Measurements from ENCODE around the gene TMEFF2. TPM values are rescaled to one million over a fixed set of nuclear protein-coding genes. Genes with fewer than 3 reads are reported as not detected.

TMEFF2 gene
- total and polyA plus RNA-seq, 2 of the 4 experiments (the other 2 are of a cell fraction), result 1.3 to 3.0 TPM

- dilution Hi-C loops (cut with HindIII; ENCODE audit: low sequenced_read_pairs, unreplicated experiment), result no loop called here
- Histone ChIP-seq H3K4me1 (ENCODE audit: control insufficient read depth, insufficient read depth, low read length) (peaks cover 8% of the 10 kb centered on the region), H3K18ac (ENCODE audit: low read depth, low read length) (no peak overlapping the region), H3K56ac (ENCODE audit: extremely low read depth, insufficient read depth, low read length) (no peak overlapping the region), H2BK120ac (ENCODE audit: low read depth, low read length) (no peak overlapping the region), H3K27ac (ENCODE audit: insufficient read depth, low read length) (no peak overlapping the region), H2BK15ac (ENCODE audit: low read depth, low read length) (no peak overlapping the region), H2BK20ac (ENCODE audit: low read depth, low read length) (no peak overlapping the region), H3K9ac (ENCODE audit: low read depth, low read length) (no peak overlapping the region), H2BK5ac (ENCODE audit: low read depth, low read length, poor library complexity, severe bottlenecking) (no peak overlapping the region), H3K4me3 (ENCODE audit: insufficient read depth, low read depth, low read length) (no peak overlapping the region), H4K8ac (ENCODE audit: low read depth in 2 of 2, low read length in 2 of 2) (no peak overlapping the region), H3K27me3 (ENCODE audit: control insufficient read depth, insufficient read depth, low read length) (no peaks in the 10 kb centered on the region), H4K20me1 (ENCODE audit: insufficient read depth, low read length) (no peaks in the 10 kb centered on the region), H2AK5ac (ENCODE audit: low read depth, low read length) (no peak overlapping the region), H2AK9ac (replicated peaks; ENCODE audit: low read depth, low read length, poor library complexity) (no peak overlapping the region), H3K4ac (ENCODE audit: low read depth, low read length) (no peak overlapping the region), H3K4me2 (ENCODE audit: low read depth, low read length) (no peak overlapping the region), H4K91ac (ENCODE audit: insufficient read depth, low read depth, low read length) (no peak overlapping the region), H4K5ac (ENCODE audit: low read depth, low read length) (no peak overlapping the region), H3K79me1 (ENCODE audit: low read depth in 1 of 2, low read length in 2 of 2) (no peaks in the 10 kb centered on the region), H3K9me1 (ENCODE audit: insufficient read depth, low read length) (no peaks in the 10 kb centered on the region), H3K9me3 (ENCODE audit: control insufficient read depth, insufficient read depth, low read length) (no peaks in the 10 kb centered on the region), H3K14ac (replicated peaks; ENCODE audit: low read depth, low read length) (no peak overlapping the region), H3K23ac (ENCODE audit: low read depth, low read length) (no peak overlapping the region), H2AFZ (replicated peaks; ENCODE audit: low read length, poor library complexity) (no peak overlapping the region), H3K36me3 (ENCODE audit: control insufficient read depth, insufficient read depth, low read length) (no peaks in the 10 kb centered on the region)
- WGBS, 2 experiments (ENCODE audit: extremely low coverage in 2 of 2, insufficient read length in 1 of 2), result no CpG with 5 or more reads among the region's 1 CpG
- BruUV-seq (replicated peaks), result no TSS peak
- TF ChIP-seq RAD21 (IDR thresholded peaks at IDR 0.05; ENCODE audit: low read length), result no peak
- no peak for TF ChIP-seq USF2 (IDR thresholded peaks at IDR 0.05; ENCODE audit: low read depth, low read length)
- TF ChIP-seq RCOR1 (IDR thresholded peaks at IDR 0.05; ENCODE audit: insufficient replicate concordance, low read length), result no peak
- TF ChIP-seq CTCF (conservative IDR thresholded peaks at IDR 0.05; ENCODE audit: low read depth, low read length), result no peak
- no peak for TF ChIP-seq BHLHE40 (IDR thresholded peaks at IDR 0.05; ENCODE audit: low read depth, low read length)
- TF ChIP-seq MAZ (IDR thresholded peaks at IDR 0.05; ENCODE audit: borderline replicate concordance, low read depth, low read length), result no peak
- TF ChIP-seq RFX5 (IDR thresholded peaks at IDR 0.05; ENCODE audit: low read depth, low read length), result no peak
- no peak for TF ChIP-seq ELK1 (IDR thresholded peaks at IDR 0.05; ENCODE audit: borderline replicate concordance, low read depth, low read length)
- TF ChIP-seq NFE2L2 (IDR thresholded peaks at IDR 0.05; ENCODE audit: low read depth, low read length), result no peak
- no peak for TF ChIP-seq CEBPB (IDR thresholded peaks at IDR 0.05; ENCODE audit: low read depth, low read length)
- no peak for TF ChIP-seq POLR2A (IDR thresholded peaks at IDR 0.05; ENCODE audit: low read depth, low read length)
- no peak for TF ChIP-seq CHD1 (IDR thresholded peaks at IDR 0.05; ENCODE audit: low read depth, low read length)
- TF ChIP-seq FOS (IDR thresholded peaks at IDR 0.05; ENCODE audit: low read depth, low read length), result no peak
- TF ChIP-seq MXI1 (IDR thresholded peaks at IDR 0.05; ENCODE audit: borderline replicate concordance, low read depth, low read length), result no peak
- TF ChIP-seq MAFK (IDR thresholded peaks at IDR 0.05; ENCODE audit: low read depth, low read length), result no peak
- TF ChIP-seq SMC3 (IDR thresholded peaks at IDR 0.05; ENCODE audit: low read depth, low read length), result no peak
- DNase-seq (no peak), ATAC-seq (ENCODE audit: low read depth) (no peak)
- POLR2A ChIA-PET (ENCODE audit: unreplicated experiment), result no interaction called here
- in situ Hi-C loops (cut with MboI; ENCODE audit: low sequenced_read_pairs), result no loop called here
- CTCF ChIA-PET, result interaction anchor here (0.6 kb wide), 1 partner anchor 662 kb away, joined by 4 read pairs; no protein-coding TSS in a partner anchor
- intact Hi-C loops (cut with micrococcal nuclease), result no loop called here
These were observed 256.0 kb downstream of the TMEFF2 start for GRCh38 chr2:191938779-191939178.

Measured in IMR-90 (cell line).